GM12878 (cell line): ENCODE measurements around the gene PAXX. TPM values are rescaled to one million over a fixed set of nuclear protein-coding genes. Genes with fewer than 3 reads are reported as not detected.

Experiments
- ATAC-seq: fragments of 200-7000 bp; cut with Tn5 transposase; 3 replicates; pipeline ENCODE4 v1.9.1; 2020; ENCODE audit warnings: mild to moderate bottlenecking, moderate library complexity
- BruUV-seq: library from RNA; stranded (reverse); fragments of 400-500 nt; replicated peaks from 2 replicates; lab custom pipeline; 2021; lab: Mats Ljungman, UMichigan
- CTCF ChIA-PET: fragments of 300-600 bp; sonication (Branson Sonifier 250); formaldehyde crosslinking; extraction: SDS; loops from one replicate; lab custom pipeline; 2021; ENCODE audit warnings: inconsistent platforms; lab: Yijun Ruan, JAX
- POLR2A ChIA-PET: fragments of 350-600 bp; formaldehyde crosslinking; extraction: SDS; loops from one replicate; lab custom pipeline; 2021; ENCODE audit warnings: inconsistent platforms; lab: Charles Lee
- RAD21 ChIA-PET: fragments of 300-600 bp; sonication (Branson Sonifier 250); formaldehyde crosslinking; loops from one replicate; lab custom pipeline; 2023; ENCODE audit warnings: antibody characterized with exemption; ENCODE audit not compliant: unreplicated experiment; lab: Charles Lee
- SMC1A ChIA-PET: fragments of 300-600 bp; sonication (Branson Sonifier 250); formaldehyde crosslinking; loops from one replicate; lab custom pipeline; 2023; ENCODE audit not compliant: unreplicated experiment, uncharacterized antibody; lab: Charles Lee
- DNase-seq: peaks from one replicate; pipeline ENCODE4 v3.0.0-alpha.2; 2011; ENCODE audit warnings: low read depth, low spot score
- FAIRE-seq: peaks from 3 replicates; lab custom pipeline; 2011; peaks lifted over from hg19 to GRCh38; lab: Jason Lieb, UNC
- H2AFZ ChIP-seq: 2 replicates; pipeline ENCODE4 v1.6.0; 2011; ENCODE audit warnings: low read depth, low read length, control low read depth; ENCODE audit not compliant: control insufficient read depth
- H3K27ac ChIP-seq: 2 replicates; pipeline ENCODE4 v1.5.1; 2011; ENCODE audit warnings: control low read depth; ENCODE audit not compliant: control insufficient read depth, insufficient read depth
- H3K27me3 ChIP-seq, 2 experiments: replicated peaks in 1 of 2; 2 replicates each; pipeline versions ENCODE4 v1.6.0 to v1.6.1; 2011; ENCODE audit warnings: low read length in 1 of 2; ENCODE audit not compliant: control insufficient read depth in 2 of 2, insufficient read depth in 2 of 2
- H3K36me3 ChIP-seq, 2 experiments: 2 replicates each; pipeline ENCODE4 v1.5.1; 2011; ENCODE audit warnings: low read length in 1 of 2; ENCODE audit not compliant: control insufficient read depth in 2 of 2, insufficient read depth in 2 of 2
- H3K4me1 ChIP-seq: 2 replicates; pipeline ENCODE4 v1.6.1; 2011; ENCODE audit warnings: mild to moderate bottlenecking, low read length, moderate library complexity, mixed read lengths; ENCODE audit not compliant: control insufficient read depth, insufficient read depth
- H3K4me2 ChIP-seq: 2 replicates; pipeline ENCODE4 v1.6.0; 2011; ENCODE audit warnings: control low read depth; ENCODE audit not compliant: control insufficient read depth, insufficient read depth
- H3K4me3 ChIP-seq: fragments of 200-600 bp; sonication (generic); 2 replicates; pipeline ENCODE4 v1.5.1; 2016
- H3K79me2 ChIP-seq: 2 replicates; pipeline ENCODE4 v1.6.0; 2011; ENCODE audit warnings: low read length; ENCODE audit not compliant: control insufficient read depth, insufficient read depth
- H3K9ac ChIP-seq: 2 replicates; pipeline ENCODE4 v1.8.0; 2011; ENCODE audit warnings: low read length, control low read depth, mixed read lengths; ENCODE audit not compliant: control insufficient read depth, insufficient read depth
- H3K9me3 ChIP-seq: replicated peaks from 3 replicates; pipeline ENCODE4 v1.5.1; 2011; ENCODE audit warnings: mild to moderate bottlenecking, low read length; ENCODE audit not compliant: control insufficient read depth, insufficient read depth
- H4K20me1 ChIP-seq: 2 replicates; pipeline ENCODE4 v1.6.0; 2011; ENCODE audit not compliant: control insufficient read depth, insufficient read depth
- CBFB ChIP-seq: IDR thresholded peaks from 2 replicates; pipeline ENCODE4 v1.6.1; 2016; ENCODE audit warnings: antibody characterized with exemption, low read depth
- CHD1 ChIP-seq: IDR thresholded peaks from 2 replicates; pipeline ENCODE4 v1.6.1; 2012; ENCODE audit warnings: low read depth, low read length, improper control_type of control experiment
- CHD2 ChIP-seq: IDR thresholded peaks from 2 replicates; pipeline ENCODE4 v1.6.1; 2011; ENCODE audit warnings: low read depth, low read length, improper control_type of control experiment, borderline replicate concordance
- EED ChIP-seq: sonication (generic); IDR thresholded peaks from 2 replicates; pipeline ENCODE4 v1.6.1; 2016; ENCODE audit warnings: antibody characterized with exemption, low read depth
- JUNB ChIP-seq: IDR thresholded peaks from 2 replicates; pipeline ENCODE4 v1.6.1; 2016; ENCODE audit warnings: antibody characterized with exemption, mild to moderate bottlenecking
- MEF2B ChIP-seq: fragments of 450-650 bp; IDR thresholded peaks from 2 replicates; pipeline ENCODE4 v1.6.1; 2018; ENCODE audit warnings: mild to moderate bottlenecking, moderate library complexity; ENCODE audit not compliant: partially characterized antibody, poor library complexity, severe bottlenecking
- NR2F1 ChIP-seq: fragments of 450-650 bp; conservative IDR thresholded peaks from 2 replicates; pipeline ENCODE4 v1.6.1; 2017; ENCODE audit warnings: mild to moderate bottlenecking
- RFX5 ChIP-seq: IDR thresholded peaks from 2 replicates; pipeline ENCODE4 v1.6.1; 2011; ENCODE audit warnings: low read depth, low read length, improper control_type of control experiment
- STAT3 ChIP-seq: IDR thresholded peaks from 2 replicates; pipeline ENCODE4 v1.6.1; 2011; ENCODE audit warnings: low read depth, low read length, improper control_type of control experiment
- USF2 ChIP-seq: IDR thresholded peaks from 2 replicates; pipeline ENCODE4 v1.6.1; 2011; ENCODE audit warnings: low read depth, low read length, improper control_type of control experiment, borderline replicate concordance
- WGBS: methylation state at CpG from one replicate; pipeline ENCODE4 v1.1.6; 2016; ENCODE audit warnings: low lambda C conversion rate; ENCODE audit not compliant: insufficient replicate concordance, insufficient coverage; ENCODE audit errors: missing lambda C conversion rate; 5-methylcytosine and 5-hydroxymethylcytosine counted together
- in situ Hi-C: fragments of 300-500 bp; cut with MboI; formaldehyde crosslinking; loops from 9 replicates; pipeline ENCODE4 v1.14.3; 2018; ENCODE audit warnings: mixed read lengths
- intact Hi-C: fragments of 100-400 bp; cut with micrococcal nuclease; formaldehyde crosslinking; loops from one replicate; pipeline ENCODE4 v1.14.2; 2022; ENCODE audit not compliant: unreplicated experiment
- polyA plus RNA-seq, 11 experiments: library from polyadenylated mRNA; depleted of rRNA in 4 of 11; unstranded in 6 of 11; stranded (reverse) in 5 of 11; fragments of >200 nt; fragmentation: Nextera tagmentation in 4 of 11; fragmentation: Illumina TruSeq in 1 of 11; extraction: Ambion mirVana in 4 of 11; extraction: Trizol in 1 of 11; gene quantifications; 1 replicate in 1 of 11; 2 replicates in 10 of 11; pipeline versions ENCODE4 v1.2.1 to v1.2.3, GENCODE V29; 2011 to 2016; ENCODE audit warnings: inconsistent platforms in 2 of 11, missing spikeins in 2 of 11, low read depth in 1 of 11
- total RNA-seq, 4 experiments: library from RNA; depleted of rRNA in 3 of 4; stranded (reverse); fragments of >200 nt in 3 of 4; fragmentation: Illumina TruSeq in 1 of 4; extraction: Trizol in 1 of 4; gene quantifications; 2 replicates each; pipeline versions ENCODE4 v1.2.1 to v1.2.3, GENCODE V29; 2013 to 2021
- TF ChIP-seq, protein P1 (sequence below): fragments of 450-650 bp; IDR thresholded peaks from 2 replicates; pipeline ENCODE4 v1.6.1; 2018; ENCODE audit warnings: mild to moderate bottlenecking, low read depth, moderate library complexity; ENCODE audit not compliant: partially characterized antibody

Gene PAXX
- total and polyA plus RNA-seq, 10 of the 15 experiments (the other 5 are each of a cell fraction or from before 2014, with no cell fraction given): 0.18 to 60.6 (median 29.5) TPM

DNA sequence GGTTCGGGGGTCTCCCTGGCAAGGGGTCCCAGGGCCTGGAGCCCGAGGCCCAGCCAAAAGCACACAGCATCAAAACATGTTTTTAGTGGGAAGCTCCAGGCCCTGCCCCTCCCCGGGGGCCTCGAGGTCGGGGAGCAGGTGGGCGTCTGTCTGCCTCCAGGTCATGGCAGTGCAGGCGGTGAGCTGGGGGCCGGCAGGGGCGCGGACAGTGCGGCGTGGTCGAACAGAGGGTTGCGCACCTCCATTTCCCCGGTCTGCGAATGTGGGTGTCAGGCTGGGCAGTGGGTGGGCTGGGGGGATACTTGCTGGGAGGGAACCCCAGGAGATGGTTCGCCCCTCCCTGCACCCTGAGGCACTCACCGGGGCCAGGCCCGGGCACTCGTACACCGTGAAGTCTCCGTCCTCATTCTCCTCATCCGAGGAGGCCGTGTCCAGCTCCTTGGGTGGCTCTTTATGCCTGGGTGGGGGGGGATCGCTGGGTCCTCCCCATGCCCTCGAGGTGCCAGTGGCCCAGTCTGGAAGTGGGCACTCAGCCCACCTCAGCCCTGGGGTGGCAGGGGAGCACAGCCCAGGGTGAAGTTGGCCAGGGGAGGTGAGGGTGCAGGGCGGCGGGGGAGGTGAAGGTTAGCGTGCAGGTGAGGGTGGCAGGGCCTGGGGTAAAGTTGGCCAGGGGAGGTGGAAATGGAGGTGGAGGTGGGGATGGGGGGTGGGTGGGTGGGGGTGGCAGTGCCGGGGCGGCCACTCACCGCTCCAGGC is 47.6 kb downstream of the PAXX start:
- Histone ChIP-seq H3K4me2 (no peak overlapping the region), H3K79me2 (no peaks in the 10 kb centered on the region), H3K27ac (no peak overlapping the region), H3K4me3 (no peak overlapping the region), H3K9ac (no peak overlapping the region), H2AFZ (no peak overlapping the region), H3K4me1 (peaks cover 4% of the 10 kb centered on the region), H4K20me1 (no peaks in the 10 kb centered on the region), H3K36me3 (no peaks in the 10 kb centered on the region), H3K27me3 (peaks cover 2 to 8% of the 10 kb centered on the region in 2 experiments; a peak in 3 of 4 replicates), H3K9me3 (no peaks in the 10 kb centered on the region)
- no TSS peak for BruUV-seq
- ChIA-PET RAD21 (interaction anchor here (1.8 kb wide), 1 partner anchor 92 kb away, joined by 6 read pairs; no protein-coding TSS in a partner anchor), CTCF (interaction anchor here (1.0 to 2.2 kb wide), 2 partner anchors 10 to 91 kb away, joined by 3 to 9 read pairs; no protein-coding TSS in a partner anchor), POLR2A (no interaction called here), SMC1A (no interaction called here)
- 59% methylated on average over 27 of the region's 32 CpGs for WGBS
- ATAC-seq (no peak), FAIRE-seq (no peak), DNase-seq (no peak)
- TF ChIP-seq EED (no peak), MEF2B (no peak), NR2F1 (no peak), JUNB (no peak), USF2 (no peak), CHD2 (no peak), CBFB (no peak), RFX5 (no peak), CHD1 (no peak), STAT3 (no peak)
- TF ChIP-seq, protein P1, sequence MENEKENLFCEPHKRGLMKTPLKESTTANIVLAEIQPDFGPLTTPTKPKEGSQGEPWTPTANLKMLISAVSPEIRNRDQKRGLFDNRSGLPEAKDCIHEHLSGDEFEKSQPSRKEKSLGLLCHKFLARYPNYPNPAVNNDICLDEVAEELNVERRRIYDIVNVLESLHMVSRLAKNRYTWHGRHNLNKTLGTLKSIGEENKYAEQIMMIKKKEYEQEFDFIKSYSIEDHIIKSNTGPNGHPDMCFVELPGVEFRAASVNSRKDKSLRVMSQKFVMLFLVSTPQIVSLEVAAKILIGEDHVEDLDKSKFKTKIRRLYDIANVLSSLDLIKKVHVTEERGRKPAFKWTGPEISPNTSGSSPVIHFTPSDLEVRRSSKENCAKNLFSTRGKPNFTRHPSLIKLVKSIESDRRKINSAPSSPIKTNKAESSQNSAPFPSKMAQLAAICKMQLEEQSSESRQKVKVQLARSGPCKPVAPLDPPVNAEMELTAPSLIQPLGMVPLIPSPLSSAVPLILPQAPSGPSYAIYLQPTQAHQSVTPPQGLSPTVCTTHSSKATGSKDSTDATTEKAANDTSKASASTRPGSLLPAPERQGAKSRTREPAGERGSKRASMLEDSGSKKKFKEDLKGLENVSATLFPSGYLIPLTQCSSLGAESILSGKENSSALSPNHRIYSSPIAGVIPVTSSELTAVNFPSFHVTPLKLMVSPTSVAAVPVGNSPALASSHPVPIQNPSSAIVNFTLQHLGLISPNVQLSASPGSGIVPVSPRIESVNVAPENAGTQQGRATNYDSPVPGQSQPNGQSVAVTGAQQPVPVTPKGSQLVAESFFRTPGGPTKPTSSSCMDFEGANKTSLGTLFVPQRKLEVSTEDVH: no peak
- in situ Hi-C loops: loop anchor here (5.0 kb wide), 2 partner anchors 92 to 242 kb away; partner anchors contain the start of genes C8G and CCDC183
- intact Hi-C loops: loop anchor here (5.0 to 10.0 kb wide), 2 partner anchors 185 to 192 kb away; partner anchors contain the start of genes CYSRT1, PHPT1, RNF208 and RNF224
